GM18526 (cell line): ENCODE results near the gene URB2.

Experiments
- POLR2A ChIP-seq: IDR thresholded peaks from 3 replicates; pipeline ENCODE4 v1.6.1; 2011; ENCODE audit not compliant: insufficient read length; ENCODE audit errors: extremely low read depth

The URB2 gene

GRCh38 chr1:229599218-229599954, 26.7 kb upstream of the URB2 start:
- no peak for TF ChIP-seq POLR2A

GRCh38 chr1:229600229-229600628, 25.8 kb upstream of the URB2 start:
- TF ChIP-seq POLR2A = no peak

GRCh38 chr1:229603371-229604005, 22.6 kb upstream of the URB2 start:
- TF ChIP-seq POLR2A = no peak

- TF ChIP-seq POLR2A = no peak
Observed at GRCh38 chr1:229607370-229607769, 18.7 kb upstream of the URB2 start.

GRCh38 chr1:229608590-229608989, 17.5 kb upstream of the URB2 start:
- TF ChIP-seq POLR2A = no peak

GRCh38 chr1:229613938-229614337, 12.1 kb upstream of the URB2 start:
- TF ChIP-seq POLR2A = no peak

- no peak for TF ChIP-seq POLR2A
Observed at GRCh38 chr1:229614701-229615100, 11.3 kb upstream of the URB2 start.

- TF ChIP-seq POLR2A = no peak
Observed at GRCh38 chr1:229617351-229618100, 8.5 kb upstream of the URB2 start.

- no peak for TF ChIP-seq POLR2A
Observed at GRCh38 chr1:229619002-229619401, 7.0 kb upstream of the URB2 start.

- TF ChIP-seq POLR2A = no peak
Observed at GRCh38 chr1:229619614-229620013, 6.4 kb upstream of the URB2 start.

GRCh38 chr1:229620876-229621275, 5.2 kb upstream of the URB2 start:
- TF ChIP-seq POLR2A = no peak

GRCh38 chr1:229621663-229622062, 4.4 kb upstream of the URB2 start:
- TF ChIP-seq POLR2A = no peak

- no peak for TF ChIP-seq POLR2A
Observed at GRCh38 chr1:229623225-229623624, 2.8 kb upstream of the URB2 start.

GRCh38 chr1:229623838-229624237, 2.2 kb upstream of the URB2 start:
- TF ChIP-seq POLR2A = no peak

- TF ChIP-seq POLR2A = no peak
Observed at GRCh38 chr1:229624521-229625070, 1.5 kb upstream of the URB2 start.
